Activated CD4-positive, alpha-beta T cell treated with anti-CD3 and anti-CD28 coated beads, Interleukin-2, amount 50 U/mL, for 24 hours (primary cell): Measurements from ENCODE around the gene PPP3CB.

Experiments used
- DNase-seq, 2 donors: peaks; one replicate each; pipeline ENCODE4 v3.0.0-alpha.2; 2020; ENCODE audit warnings: low read depth in 1 of 2, low spot score in 1 of 2

PPP3CB gene

GRCh38 chr10:73485320-73485719, 10.5 kb downstream of the PPP3CB start:
- DNase-seq = no peak

- DNase-seq = no peak
Measured at GRCh38 chr10:73480158-73480557, 15.7 kb downstream of the PPP3CB start.

GRCh38 chr10:73478636-73479035, 17.2 kb downstream of the PPP3CB start:
- no peak for DNase-seq

DNA sequence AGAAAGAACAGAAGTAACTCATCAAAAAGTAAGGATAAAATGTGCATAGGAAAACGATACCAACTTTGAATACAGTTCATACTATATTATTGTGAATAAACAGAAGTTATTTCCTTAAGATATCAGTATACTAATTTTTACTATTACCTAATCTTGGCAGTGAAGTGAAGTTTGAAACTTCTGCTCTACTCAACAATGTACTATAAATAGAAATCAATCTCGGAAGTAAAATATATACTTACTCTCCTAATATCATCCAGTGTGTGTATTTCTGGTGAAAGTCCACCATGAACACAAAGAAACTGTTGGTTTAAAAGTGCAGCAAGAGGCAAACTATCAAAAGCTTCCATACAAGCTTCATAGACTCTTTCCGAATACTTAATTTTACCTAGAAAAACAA, 24.6 kb downstream of the PPP3CB start:
- DNase-seq = no peak

DNA sequence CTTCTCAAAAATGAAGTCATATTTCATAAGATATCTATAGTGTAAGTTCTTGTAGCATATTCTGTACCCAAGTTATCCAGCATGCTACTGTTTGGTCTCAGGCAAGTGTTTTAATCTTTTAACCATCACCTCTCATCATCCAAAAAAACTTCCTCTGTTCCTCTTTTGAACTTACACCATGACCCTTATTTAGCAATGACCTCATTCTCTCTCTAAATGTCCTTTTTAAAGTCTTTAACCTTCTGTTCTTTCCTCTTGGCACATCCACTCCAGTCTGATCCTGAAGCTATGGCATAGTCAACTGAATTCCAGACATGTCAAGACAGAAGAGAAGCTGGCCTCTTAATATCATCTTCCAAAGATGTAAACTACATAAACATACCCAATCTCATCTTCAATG, 26.2 kb downstream of the PPP3CB start:
- no peak for DNase-seq

GRCh38 chr10:73467206-73467605, 28.6 kb downstream of the PPP3CB start:
- DNase-seq = no peak

DNA sequence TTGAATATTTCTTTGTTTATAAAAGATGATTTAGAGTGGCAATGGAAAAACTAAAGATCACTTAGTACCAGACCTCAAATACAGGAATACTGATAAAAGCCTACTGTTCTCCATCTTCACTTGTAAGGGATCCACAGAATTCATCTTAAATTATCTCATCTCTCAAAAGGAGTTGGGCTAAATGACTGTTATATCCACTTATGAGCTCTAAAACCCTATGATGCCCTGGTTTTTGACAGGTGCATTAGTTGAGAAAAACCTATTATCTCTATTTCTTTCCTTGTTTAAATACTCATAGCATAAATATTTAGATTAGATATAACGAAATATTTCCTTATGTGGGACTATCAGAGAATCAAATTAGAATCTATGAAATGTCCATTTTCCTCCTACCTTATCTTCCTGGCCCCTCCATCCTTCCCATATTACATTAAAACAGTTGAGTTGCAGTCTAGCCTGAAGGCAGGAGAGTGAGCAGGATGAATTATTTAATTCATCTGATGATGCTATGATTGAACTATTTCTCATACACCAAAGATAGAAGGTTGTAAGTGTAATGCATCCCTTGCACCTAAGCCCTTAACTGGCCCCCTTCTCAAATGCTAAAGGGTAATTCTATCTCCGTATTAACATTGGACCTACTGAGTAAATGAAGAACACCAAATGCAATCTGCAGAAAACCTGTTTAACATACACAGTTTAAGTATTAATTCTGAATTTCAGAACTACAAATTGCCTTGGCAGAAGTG, 29.7 kb downstream of the PPP3CB start:
- no peak for DNase-seq

- no peak for DNase-seq
Measured at GRCh38 chr10:73460897-73461296, 34.9 kb downstream of the PPP3CB start.

GRCh38 chr10:73459683-73460314, 36.0 kb downstream of the PPP3CB start:
- no peak for DNase-seq

- no peak for DNase-seq
Measured at GRCh38 chr10:73456187-73456890, 39.5 kb downstream of the PPP3CB start.

GRCh38 chr10:73449113-73449512, 46.7 kb downstream of the PPP3CB start:
- DNase-seq = no peak

DNA sequence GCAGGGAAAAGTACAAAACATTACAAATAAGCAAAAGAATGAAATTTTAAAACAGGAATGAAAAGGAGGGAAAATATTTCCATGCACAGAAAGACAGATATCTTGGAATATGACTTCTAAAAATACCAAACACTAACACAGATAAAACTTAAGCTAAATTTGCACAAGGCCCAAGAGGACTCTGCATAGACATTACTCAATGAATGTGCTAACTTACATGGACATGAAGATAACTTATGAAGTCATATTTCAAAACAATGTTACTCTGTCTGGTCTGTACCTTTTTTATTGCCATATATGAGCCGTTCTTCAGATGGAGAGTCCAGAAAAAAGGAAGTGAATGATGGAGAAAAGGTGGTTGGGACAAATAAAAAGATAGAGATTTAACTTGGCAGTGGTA, 47.4 kb downstream of the PPP3CB start:
- DNase-seq = no peak

DNA sequence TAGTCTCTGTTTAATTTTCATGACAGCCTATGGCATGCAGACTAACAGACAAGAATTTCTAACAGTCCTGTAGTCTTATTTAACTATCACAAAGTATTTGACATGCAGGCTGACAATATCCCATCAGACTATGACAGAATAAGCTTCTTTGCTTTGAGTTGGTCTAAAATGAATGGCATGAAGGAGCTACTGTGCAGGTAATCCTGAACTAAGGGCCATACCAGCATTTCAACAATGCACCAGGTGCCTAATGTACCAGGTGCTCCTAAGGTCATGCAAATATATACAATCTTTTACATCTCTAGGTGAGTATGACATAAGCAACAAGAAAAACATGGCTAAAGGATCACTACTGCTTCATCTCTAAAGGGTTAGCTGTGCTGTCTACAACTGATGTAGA, 48.9 kb downstream of the PPP3CB start:
- no peak for DNase-seq

GRCh38 chr10:73444457-73444856, 51.4 kb downstream of the PPP3CB start:
- DNase-seq = no peak

DNA sequence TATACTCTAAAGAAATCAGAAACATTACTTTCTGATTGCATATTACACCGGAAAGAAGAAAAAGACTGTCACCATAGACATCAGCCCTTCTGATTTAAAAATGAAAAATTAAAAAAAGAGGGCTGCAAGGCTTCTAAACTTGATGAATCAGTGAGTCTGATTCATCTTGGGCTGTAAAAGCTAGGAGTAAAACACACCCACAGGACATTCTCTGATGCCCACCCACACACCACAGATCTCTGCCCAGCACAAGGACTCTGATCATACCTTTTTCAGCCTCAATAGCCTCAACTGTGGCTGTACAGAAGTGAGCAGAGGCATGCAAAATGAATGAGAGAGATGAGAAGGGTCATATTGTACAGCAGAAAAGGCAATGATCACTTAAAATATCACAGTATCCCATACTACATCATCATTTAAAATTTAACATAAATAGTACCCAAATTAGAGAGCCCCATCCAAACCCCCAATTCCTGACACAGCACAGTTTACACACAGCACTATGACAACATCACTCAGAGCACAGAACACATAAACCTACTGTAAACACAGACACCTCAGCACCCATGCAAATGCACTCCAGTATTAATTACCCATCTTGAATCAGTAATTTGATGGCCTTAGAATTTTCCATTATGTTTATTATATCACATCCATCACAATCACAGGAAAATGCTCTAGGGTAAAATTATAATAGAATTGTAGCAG, 56.1 kb downstream of the PPP3CB start:
- DNase-seq = no peak

GRCh38 chr10:73439055-73439454, 56.8 kb downstream of the PPP3CB start:
- DNase-seq = no peak

DNA sequence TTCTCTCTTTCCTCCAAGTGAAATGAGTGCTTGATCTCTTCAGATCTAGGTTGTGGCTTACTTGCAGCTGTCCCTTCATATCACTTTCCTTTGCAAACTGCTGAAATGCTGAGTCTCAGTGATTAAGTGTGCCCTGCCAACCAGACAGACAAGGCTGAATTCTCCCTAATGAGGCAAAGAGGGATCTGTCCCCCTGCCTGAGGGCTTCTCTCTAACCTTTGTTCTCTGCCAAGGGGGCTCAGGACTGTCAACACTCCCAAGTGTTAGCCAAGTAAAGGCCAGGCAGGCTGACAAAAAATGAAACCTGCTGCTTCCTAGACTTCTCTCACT, 62.3 kb downstream of the PPP3CB start, which contains the start of gene MSS51:
Gene MSS51 (minus strand): TSS at position 24 of the 330 bp plus-strand sequence. CDS start 5,277 bp downstream, outside the sequence.
- no peak for DNase-seq

DNA sequence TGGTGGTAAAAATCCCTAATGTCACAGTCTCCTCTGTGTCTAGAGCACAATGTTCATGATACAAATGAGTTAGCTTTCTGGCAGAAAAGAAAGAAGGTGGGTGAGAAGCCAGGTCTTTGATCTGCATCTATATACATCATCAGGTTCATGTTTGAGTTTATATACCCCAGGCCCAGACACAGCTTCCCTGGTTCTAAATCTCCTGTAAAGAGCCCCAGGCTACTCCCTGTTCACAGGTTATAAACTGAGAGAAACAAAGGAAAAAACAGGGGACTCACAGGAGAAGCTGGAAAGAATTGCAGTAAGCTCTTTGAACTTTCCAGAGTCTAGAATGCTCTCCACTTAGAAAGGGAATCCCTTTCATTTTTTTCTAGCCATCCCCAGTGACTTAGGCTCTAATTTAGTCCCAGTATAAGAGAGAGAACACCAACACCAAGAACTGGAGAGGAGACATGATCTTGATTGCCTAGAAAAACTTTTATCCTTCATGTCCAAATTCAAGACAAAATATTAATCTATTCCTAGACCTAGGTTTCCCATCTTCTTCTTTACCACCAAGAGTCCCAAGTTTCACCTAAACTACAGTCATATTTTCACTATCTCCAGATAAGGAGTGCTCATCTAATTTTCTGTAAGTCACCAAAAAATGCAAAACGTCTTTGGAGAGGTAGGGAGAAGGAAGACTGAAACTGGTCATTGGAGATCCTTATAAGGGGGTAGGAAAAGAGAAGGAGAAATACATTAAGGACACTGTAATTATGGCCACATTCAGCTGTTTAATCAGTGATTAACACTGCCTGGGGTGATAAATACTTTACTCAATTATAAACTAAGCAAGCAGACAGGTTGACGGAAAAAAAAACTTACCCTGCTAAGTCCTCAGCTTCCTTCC, 62.9 kb downstream of the PPP3CB start:
- DNase-seq = no peak

DNA sequence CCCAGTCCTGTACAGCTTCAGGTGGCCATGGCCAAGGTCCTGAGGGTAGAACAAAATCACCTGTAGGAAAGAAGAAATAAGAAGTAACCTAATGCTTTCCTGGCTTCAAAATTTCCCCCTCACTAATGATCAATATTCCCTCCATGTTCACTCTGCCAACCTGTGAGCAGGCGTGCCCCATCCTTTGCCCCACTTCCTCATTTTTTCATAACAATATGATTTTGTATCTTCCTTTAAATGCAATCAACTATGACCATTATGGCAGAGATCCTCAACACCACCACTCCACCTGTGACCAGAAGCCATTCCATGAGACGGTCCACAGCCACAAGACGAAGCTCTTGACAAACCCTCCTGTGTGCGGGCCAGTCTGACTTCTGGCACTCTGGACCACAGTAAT, 69.5 kb downstream of the PPP3CB start:
- DNase-seq = no peak

DNA sequence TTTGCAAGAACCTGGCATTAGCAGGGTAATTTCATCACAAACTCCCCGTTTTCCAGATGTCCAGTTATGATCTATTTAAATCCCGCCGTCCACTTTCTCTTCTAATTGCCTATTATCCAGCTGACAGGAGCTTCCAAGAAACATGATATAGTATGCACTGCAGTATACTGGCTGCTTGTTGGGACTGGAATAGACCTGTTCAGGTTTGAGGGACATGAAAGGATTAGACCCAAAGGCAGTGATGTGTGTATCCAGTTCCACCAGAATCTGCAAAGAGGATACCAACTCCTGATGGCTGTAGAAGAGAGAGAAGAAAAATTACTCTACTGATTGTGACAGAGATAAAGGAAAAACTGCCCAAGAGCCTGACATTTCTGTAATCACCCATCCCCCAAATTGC, 71.3 kb downstream of the PPP3CB start:
- DNase-seq = no peak

GRCh38 chr10:73423309-73423708, 72.5 kb downstream of the PPP3CB start:
- DNase-seq = no peak
